HFF-Myc (cell line): ENCODE data around the gene DUSP6.

Source experiments
- DNase-seq: peaks from one replicate; pipeline ENCODE4 v3.0.0-alpha.2; 2011; ENCODE audit warnings: low read depth; ENCODE audit errors: extremely low read depth
- H3K4me3 ChIP-seq: replicated peaks from 2 replicates; pipeline ENCODE4 v1.5.1; 2011; ENCODE audit warnings: low read depth, mild to moderate bottlenecking, control low read depth, low read length
- TF ChIP-seq, protein P1 (sequence below): IDR thresholded peaks from 2 replicates; pipeline ENCODE4 v1.5.1; 2012; ENCODE audit warnings: mild to moderate bottlenecking, low read depth, low read length, control low read depth; ENCODE audit errors: missing control alignments

Gene DUSP6

DNA sequence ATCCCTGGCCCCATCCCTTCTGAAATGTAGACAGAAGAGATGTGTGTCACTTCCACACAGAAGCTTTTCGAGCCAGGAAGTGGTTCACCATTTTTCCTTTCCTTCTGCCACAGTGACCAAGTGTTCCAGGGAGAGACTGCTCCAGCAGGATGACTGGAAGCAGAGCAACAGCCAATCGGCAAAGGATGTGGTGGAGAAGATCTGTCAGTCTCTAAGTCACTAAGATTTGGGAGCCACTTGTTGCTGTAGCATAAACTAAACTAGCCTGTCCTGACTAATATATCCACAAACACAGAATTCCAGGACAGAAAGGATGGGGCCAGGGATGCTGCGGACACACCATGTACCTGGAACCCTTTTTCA, 42.9 kb downstream of the DUSP6 start:
- H3K4me3 ChIP-seq: no peak overlapping the region
- no peak for DNase-seq
- TF ChIP-seq, protein P1, sequence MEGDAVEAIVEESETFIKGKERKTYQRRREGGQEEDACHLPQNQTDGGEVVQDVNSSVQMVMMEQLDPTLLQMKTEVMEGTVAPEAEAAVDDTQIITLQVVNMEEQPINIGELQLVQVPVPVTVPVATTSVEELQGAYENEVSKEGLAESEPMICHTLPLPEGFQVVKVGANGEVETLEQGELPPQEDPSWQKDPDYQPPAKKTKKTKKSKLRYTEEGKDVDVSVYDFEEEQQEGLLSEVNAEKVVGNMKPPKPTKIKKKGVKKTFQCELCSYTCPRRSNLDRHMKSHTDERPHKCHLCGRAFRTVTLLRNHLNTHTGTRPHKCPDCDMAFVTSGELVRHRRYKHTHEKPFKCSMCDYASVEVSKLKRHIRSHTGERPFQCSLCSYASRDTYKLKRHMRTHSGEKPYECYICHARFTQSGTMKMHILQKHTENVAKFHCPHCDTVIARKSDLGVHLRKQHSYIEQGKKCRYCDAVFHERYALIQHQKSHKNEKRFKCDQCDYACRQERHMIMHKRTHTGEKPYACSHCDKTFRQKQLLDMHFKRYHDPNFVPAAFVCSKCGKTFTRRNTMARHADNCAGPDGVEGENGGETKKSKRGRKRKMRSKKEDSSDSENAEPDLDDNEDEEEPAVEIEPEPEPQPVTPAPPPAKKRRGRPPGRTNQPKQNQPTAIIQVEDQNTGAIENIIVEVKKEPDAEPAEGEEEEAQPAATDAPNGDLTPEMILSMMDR: no peak

DNA sequence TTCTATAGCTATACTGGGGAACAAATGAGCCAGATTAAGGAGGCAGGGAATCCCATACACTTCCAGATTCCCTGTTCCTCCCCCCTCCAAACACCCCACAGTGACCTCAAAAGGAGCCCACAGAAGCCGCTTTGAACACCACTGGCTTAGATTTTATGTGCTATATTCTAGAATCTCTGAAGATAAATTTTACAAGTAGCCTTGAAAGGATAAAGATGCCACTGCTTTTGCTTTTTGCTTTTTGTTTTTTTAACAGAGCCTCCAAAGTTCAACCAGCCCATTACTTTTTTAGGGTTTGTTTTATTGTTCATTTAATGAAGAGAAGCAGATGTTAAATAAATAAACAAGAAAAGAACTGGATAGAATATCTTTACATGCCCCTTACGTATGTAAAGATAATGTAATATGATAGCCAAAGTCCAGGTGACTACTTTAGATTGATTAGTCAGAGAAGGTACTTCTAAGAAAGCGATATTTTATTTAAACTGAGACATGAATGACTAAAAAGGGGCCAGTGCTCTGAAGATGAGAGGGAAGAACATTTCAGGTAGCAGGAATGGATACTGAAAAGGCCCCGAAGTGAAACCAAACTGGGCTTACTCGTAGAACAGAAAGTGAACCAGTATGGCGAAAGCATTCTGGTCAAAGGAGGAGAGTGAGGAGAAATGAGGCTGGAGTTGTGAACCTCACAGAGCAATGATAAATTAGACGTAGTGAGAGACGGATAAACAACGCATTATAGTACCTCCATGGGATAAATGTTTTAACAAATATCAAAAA, 44.6 kb downstream of the DUSP6 start:
- no peak for DNase-seq

DNA sequence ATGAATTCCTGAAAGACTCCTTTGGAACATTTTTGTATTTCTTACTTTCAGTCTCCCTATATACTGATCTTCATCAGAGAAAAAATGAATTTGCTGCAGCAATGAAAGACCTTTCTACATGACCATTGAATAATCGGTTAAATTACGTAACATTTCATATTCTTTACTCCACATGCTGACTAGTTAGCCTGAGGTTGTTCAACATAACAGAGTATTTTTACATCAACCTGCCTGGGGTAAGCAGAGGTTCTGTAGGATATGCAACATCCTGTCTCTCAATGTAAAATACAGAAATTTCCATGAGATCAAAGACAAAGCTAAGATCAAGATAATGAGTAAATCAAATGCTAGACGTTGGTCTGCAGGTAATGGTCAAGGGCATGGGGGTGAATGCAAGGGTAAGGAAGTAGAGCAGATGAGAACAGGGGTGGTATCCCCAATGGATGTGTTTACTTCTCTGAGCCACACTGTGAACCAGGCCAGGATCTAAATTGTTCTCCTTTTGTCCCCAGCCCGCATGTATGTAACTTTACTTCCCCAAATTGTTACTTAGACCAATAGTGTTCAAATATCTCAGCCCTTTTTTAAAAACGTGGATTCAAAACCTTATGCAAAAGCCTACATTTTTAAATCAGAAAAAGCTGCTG, 45.4 kb downstream of the DUSP6 start:
- DNase-seq: no peak
- no peak overlapping the region for H3K4me3 ChIP-seq
- TF ChIP-seq, protein P1: no peak

More for the DNA sequence above, 44.6 kb downstream of the DUSP6 start:
- TF ChIP-seq, protein P1: no peak
- H3K4me3 ChIP-seq: no peak overlapping the region

DNA sequence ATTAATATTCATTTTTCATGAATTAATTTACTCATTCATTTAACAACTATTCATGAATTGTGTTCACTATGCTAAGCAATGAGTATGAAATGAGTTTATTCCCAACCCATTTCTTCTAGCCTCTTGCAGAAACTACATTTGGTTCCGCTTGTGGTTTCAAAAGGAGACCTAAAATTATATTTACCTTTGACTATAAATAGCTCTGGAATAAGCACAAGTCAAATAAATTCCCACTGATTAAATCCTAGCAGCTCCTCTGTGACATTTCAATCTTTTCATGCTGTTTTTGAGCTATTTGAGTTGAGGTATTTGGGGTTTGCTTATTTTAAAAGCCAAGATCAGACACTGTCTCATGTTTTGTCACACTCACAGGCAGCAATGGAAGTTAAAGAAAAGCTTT, 46.9 kb downstream of the DUSP6 start:
- no peak overlapping the region for H3K4me3 ChIP-seq
- DNase-seq: no peak
- TF ChIP-seq, protein P1: no peak

DNA sequence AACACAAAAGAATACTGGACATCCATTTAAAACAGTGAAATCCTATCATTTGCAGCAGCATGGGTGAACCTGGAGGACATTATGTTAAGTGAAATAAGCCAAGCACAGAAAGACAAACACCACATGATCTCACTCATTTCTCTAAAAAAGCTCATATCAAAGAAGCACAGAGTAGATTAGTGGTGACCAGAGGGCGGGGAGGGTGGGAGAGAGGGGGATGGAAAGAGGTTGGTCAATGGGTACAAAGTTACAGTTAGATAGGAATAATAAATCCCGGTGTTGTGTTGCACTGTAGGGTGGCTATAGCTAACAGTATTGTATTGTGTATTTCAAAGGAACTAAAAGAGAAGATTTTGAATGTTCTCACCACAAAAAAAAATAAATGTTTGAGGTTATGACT, 52.4 kb downstream of the DUSP6 start:
- H3K4me3 ChIP-seq: no peak overlapping the region
- TF ChIP-seq, protein P1: no peak
- no peak for DNase-seq

DNA sequence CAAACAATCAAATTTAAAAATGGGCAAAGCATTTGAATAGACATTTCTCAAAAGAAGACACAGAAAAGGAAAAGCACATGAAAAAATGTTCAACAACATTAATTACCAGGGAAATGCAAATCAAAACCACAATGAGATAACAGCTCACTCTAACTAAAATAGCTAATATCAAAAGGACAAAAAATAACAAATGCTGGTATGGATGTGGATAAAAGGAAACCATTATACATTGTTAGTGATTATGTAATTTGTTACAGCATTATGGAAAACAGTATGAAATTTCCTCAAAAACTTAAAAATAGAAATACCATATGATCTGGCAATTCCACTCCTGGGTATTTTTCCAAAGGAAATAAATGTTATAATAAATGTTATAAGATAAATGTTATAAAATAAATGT, 52.9 kb downstream of the DUSP6 start:
- no peak for DNase-seq
- TF ChIP-seq, protein P1: no peak

More for the DNA sequence above, 52.9 kb downstream of the DUSP6 start:
- no peak overlapping the region for H3K4me3 ChIP-seq
